Fibroblast of lung (primary cell): ENCODE results near the gene CATSPERE. TPM values are rescaled to one million over a fixed set of nuclear protein-coding genes. Genes with fewer than 3 reads are reported as not detected.

Source experiments
- DNase-seq, 2 donors: peaks; one replicate each; pipeline versions ENCODE4 v3.0.0 to v3.0.0-alpha.2; 2010; ENCODE audit warnings: low read depth in 2 of 2
- H2AFZ ChIP-seq: 2 replicates; pipeline ENCODE4 v1.5.1; 2012; ENCODE audit warnings: low read length, control low read depth, inconsistent platforms
- H3K27ac ChIP-seq: 2 replicates; pipeline ENCODE4 v1.5.1; 2011; ENCODE audit warnings: low read length, control low read depth; ENCODE audit not compliant: insufficient read depth
- H3K27me3 ChIP-seq: 2 replicates; pipeline ENCODE4 v1.5.1; 2011; ENCODE audit warnings: mild to moderate bottlenecking, low read length; ENCODE audit not compliant: control insufficient read depth, insufficient read depth
- H3K36me3 ChIP-seq: 2 replicates; pipeline ENCODE4 v1.5.1; 2011; ENCODE audit warnings: low read length; ENCODE audit not compliant: control insufficient read depth, insufficient read depth
- H3K4me1 ChIP-seq: 2 replicates; pipeline ENCODE4 v1.5.1; 2011; ENCODE audit warnings: low read length; ENCODE audit not compliant: control insufficient read depth, insufficient read depth; ENCODE audit errors: extremely low read depth
- H3K4me2 ChIP-seq: 2 replicates; pipeline ENCODE4 v1.5.1; 2011; ENCODE audit warnings: low read length, control low read depth; ENCODE audit not compliant: insufficient read depth; ENCODE audit errors: extremely low read depth
- H3K4me3 ChIP-seq, 4 experiments: fragments of 200-600 bp in 1 of 4; sonication (generic) in 1 of 4; replicated peaks in 1 of 4; 2 replicates each; pipeline ENCODE4 v1.5.1; 2011 to 2016; ENCODE audit warnings: low read length in 4 of 4, low read depth in 3 of 4, mild to moderate bottlenecking in 3 of 4, control low read depth in 2 of 4, inconsistent platforms in 1 of 4, mixed read lengths in 1 of 4; ENCODE audit not compliant: insufficient read depth in 1 of 4; ENCODE audit errors: control extremely low read depth in 1 of 4
- H3K79me2 ChIP-seq: 2 replicates; pipeline ENCODE4 v1.5.1; 2012; ENCODE audit warnings: mild to moderate bottlenecking, low read length, inconsistent platforms; ENCODE audit not compliant: control insufficient read depth, insufficient read depth
- H3K9ac ChIP-seq: 2 replicates; pipeline ENCODE4 v1.5.1; 2011; ENCODE audit warnings: mild to moderate bottlenecking, low read length, control low read depth; ENCODE audit not compliant: insufficient read depth
- H3K9me3 ChIP-seq: 2 replicates; pipeline ENCODE4 v1.5.1; 2012; ENCODE audit warnings: low read depth, low read length; ENCODE audit not compliant: control insufficient read depth, insufficient read depth
- H4K20me1 ChIP-seq: 2 replicates; pipeline ENCODE4 v1.5.1; 2011; ENCODE audit warnings: low read length; ENCODE audit not compliant: control insufficient read depth, insufficient read depth; ENCODE audit errors: extremely low read depth
- EZH2 ChIP-seq: IDR thresholded peaks from 2 replicates; pipeline ENCODE4 v1.5.1; 2012; ENCODE audit warnings: low read length, control low read depth, mild to moderate bottlenecking; ENCODE audit errors: missing control alignments
- polyA plus RNA-seq, 2 donors: library from polyadenylated mRNA; depleted of rRNA in 1 of 2; stranded (reverse) in 1 of 2; unstranded in 1 of 2; fragments of >200 nt; gene quantifications; 2 replicates each; pipeline ENCODE4 v1.2.1, GENCODE V29; 2011 to 2012; ENCODE audit warnings: missing spikeins in 1 of 2
- total RNA-seq: library from RNA; depleted of rRNA; stranded (reverse); fragments of >200 nt; gene quantifications from 2 replicates; pipeline ENCODE4 v1.2.1, GENCODE V29; 2014
- TF ChIP-seq, protein P1 (sequence below), 2 donors: IDR thresholded peaks in 1 of 2; conservative IDR thresholded peaks in 1 of 2; 1 replicate in 1 of 2; 2 replicates in 1 of 2; pipeline ENCODE4 v1.5.1; 2011 to 2012; ENCODE audit warnings: low read length in 2 of 2, control low read depth in 1 of 2, inconsistent platforms in 1 of 2, low read depth in 1 of 2, mild to moderate bottlenecking in 1 of 2

CATSPERE gene
- total and polyA plus RNA-seq, 2 donors (not counting 1 experiment from before 2014, with no cell fraction given), result 0.59 to 0.99 TPM

DNA sequence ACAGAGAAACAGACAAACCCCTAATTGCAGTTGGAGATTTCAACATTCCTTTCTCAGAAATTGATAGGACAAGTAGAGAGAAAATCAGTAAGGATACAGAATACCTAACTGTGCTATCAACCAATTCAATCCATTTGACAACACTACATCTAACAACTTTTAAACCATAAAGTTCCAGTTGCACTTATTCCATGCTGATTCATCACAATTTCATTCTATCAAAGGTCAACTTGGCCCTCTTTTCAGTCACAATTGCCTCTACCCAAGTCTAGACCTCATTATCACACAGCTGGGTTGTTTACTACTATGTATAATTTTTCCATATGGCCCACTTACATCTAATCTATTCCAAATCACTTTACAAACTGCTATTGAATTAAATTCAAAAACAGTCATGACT, 172.1 kb downstream of the CATSPERE start:
- Histone ChIP-seq H3K4me2 (no peak overlapping the region), H3K27ac (no peak overlapping the region), H3K79me2 (no peaks in the 10 kb centered on the region), H3K36me3 (no peaks in the 10 kb centered on the region), H3K4me1 (no peaks in the 10 kb centered on the region), H4K20me1 (no peaks in the 10 kb centered on the region), H3K27me3 (peaks cover 5% of the 10 kb centered on the region), H2AFZ (no peak overlapping the region), H3K9ac (no peak overlapping the region), H3K4me3 (no peak overlapping the region), H3K9me3 (no peaks in the 10 kb centered on the region)
- TF ChIP-seq EZH2, result no peak
- TF ChIP-seq, protein P1, sequence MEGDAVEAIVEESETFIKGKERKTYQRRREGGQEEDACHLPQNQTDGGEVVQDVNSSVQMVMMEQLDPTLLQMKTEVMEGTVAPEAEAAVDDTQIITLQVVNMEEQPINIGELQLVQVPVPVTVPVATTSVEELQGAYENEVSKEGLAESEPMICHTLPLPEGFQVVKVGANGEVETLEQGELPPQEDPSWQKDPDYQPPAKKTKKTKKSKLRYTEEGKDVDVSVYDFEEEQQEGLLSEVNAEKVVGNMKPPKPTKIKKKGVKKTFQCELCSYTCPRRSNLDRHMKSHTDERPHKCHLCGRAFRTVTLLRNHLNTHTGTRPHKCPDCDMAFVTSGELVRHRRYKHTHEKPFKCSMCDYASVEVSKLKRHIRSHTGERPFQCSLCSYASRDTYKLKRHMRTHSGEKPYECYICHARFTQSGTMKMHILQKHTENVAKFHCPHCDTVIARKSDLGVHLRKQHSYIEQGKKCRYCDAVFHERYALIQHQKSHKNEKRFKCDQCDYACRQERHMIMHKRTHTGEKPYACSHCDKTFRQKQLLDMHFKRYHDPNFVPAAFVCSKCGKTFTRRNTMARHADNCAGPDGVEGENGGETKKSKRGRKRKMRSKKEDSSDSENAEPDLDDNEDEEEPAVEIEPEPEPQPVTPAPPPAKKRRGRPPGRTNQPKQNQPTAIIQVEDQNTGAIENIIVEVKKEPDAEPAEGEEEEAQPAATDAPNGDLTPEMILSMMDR (conservative IDR thresholded peaks at IDR 0.05 in 1 of 2, IDR thresholded peaks at IDR 0.05 in 1 of 2; ENCODE audit: low read depth in 1 of 2, low read length in 2 of 2), result no peak
- no peak for DNase-seq

DNA sequence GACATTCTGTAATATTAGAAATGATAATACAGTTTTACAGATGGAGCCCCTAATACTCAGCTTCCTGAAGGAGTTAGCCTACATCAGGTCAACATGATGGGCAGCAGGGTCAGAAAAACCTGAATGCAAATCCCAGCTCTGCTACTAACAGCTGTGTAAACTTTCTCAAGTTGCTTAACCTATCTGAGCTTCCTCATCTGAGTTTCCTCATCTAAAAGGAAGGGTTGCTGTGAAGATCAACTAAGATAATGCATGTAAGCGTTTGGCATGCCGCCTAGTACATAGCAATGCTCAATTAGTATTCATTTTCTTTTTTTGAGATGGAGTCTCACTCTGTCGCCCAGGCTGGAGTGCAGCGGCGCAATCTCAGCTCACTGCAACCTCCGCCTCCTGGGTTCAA, 173.5 kb downstream of the CATSPERE start:
- Histone ChIP-seq H3K9ac (no peak overlapping the region), H3K4me3 (no peak overlapping the region), H3K4me2 (no peak overlapping the region), H3K9me3 (no peaks in the 10 kb centered on the region), H3K79me2 (no peaks in the 10 kb centered on the region), H2AFZ (no peak overlapping the region), H3K4me1 (no peaks in the 10 kb centered on the region), H3K36me3 (no peaks in the 10 kb centered on the region), H3K27me3 (peaks cover 5% of the 10 kb centered on the region), H4K20me1 (no peaks in the 10 kb centered on the region), H3K27ac (no peak overlapping the region)
- no peak for TF ChIP-seq EZH2
- TF ChIP-seq, protein P1 (conservative IDR thresholded peaks at IDR 0.05 in 1 of 2, IDR thresholded peaks at IDR 0.05 in 1 of 2; ENCODE audit: low read depth in 1 of 2, low read length in 2 of 2), result no peak
- DNase-seq, result no peak

GRCh38 chr1:244636488-244637259, 175.6 kb downstream of the CATSPERE start:
- Histone ChIP-seq H3K27me3 (peaks cover 5% of the 10 kb centered on the region), H3K4me1 (no peaks in the 10 kb centered on the region), H2AFZ (no peak overlapping the region), H3K9me3 (no peaks in the 10 kb centered on the region), H4K20me1 (no peaks in the 10 kb centered on the region), H3K79me2 (no peaks in the 10 kb centered on the region), H3K27ac (no peak overlapping the region), H3K9ac (no peak overlapping the region), H3K4me3 (no peak overlapping the region), H3K36me3 (no peaks in the 10 kb centered on the region), H3K4me2 (no peak overlapping the region)
- no peak for TF ChIP-seq EZH2
- TF ChIP-seq, protein P1 (conservative IDR thresholded peaks at IDR 0.05 in 1 of 2, IDR thresholded peaks at IDR 0.05 in 1 of 2; ENCODE audit: low read depth in 1 of 2, low read length in 2 of 2), result no peak
- DNase-seq, result no peak
